H9 (cell line): Measurements from ENCODE around the gene KATNIP. TPM values are rescaled to one million over a fixed set of nuclear protein-coding genes. Genes with fewer than 3 reads are reported as not detected.

Experiments used
- DNase-seq: peaks from one replicate; pipeline ENCODE4 v3.0.0-alpha.2; 2017
- H2AFZ ChIP-seq: one replicate; pipeline ENCODE4 v1.6.1; 2013; ENCODE audit warnings: mild to moderate bottlenecking, low read length, control low read depth, moderate library complexity
- H2AK5ac ChIP-seq: 2 replicates; pipeline ENCODE4 v1.6.1; 2013; ENCODE audit warnings: low read length, control low read depth, mixed read lengths; ENCODE audit not compliant: insufficient read length
- H2BK120ac ChIP-seq: one replicate; pipeline ENCODE4 v1.6.1; 2013; ENCODE audit warnings: low read depth, mild to moderate bottlenecking, low read length, control low read depth, inconsistent platforms; ENCODE audit not compliant: poor library complexity, severe bottlenecking
- H2BK12ac ChIP-seq: 2 replicates; pipeline ENCODE4 v1.6.1; 2013; ENCODE audit warnings: low read length, control low read depth, mixed read lengths, low read depth; ENCODE audit not compliant: insufficient read length
- H2BK15ac ChIP-seq: 2 replicates; pipeline ENCODE4 v1.6.1; 2013; ENCODE audit warnings: low read depth, low read length, control low read depth
- H2BK20ac ChIP-seq: one replicate; pipeline ENCODE4 v1.6.1; 2013; ENCODE audit warnings: low read depth, mild to moderate bottlenecking, low read length, control low read depth, inconsistent platforms; ENCODE audit not compliant: poor library complexity, severe bottlenecking
- H2BK5ac ChIP-seq: 2 replicates; pipeline ENCODE4 v1.6.1; 2013; ENCODE audit warnings: low read length, control low read depth, mixed read lengths; ENCODE audit not compliant: insufficient read length
- H3K14ac ChIP-seq: 2 replicates; pipeline ENCODE4 v1.6.1; 2013; ENCODE audit warnings: low read length, control low read depth; ENCODE audit not compliant: insufficient read depth
- H3K18ac ChIP-seq: 2 replicates; pipeline ENCODE4 v1.6.1; 2013; ENCODE audit warnings: low read depth, mild to moderate bottlenecking, mixed read lengths, low read length, control low read depth; ENCODE audit not compliant: insufficient read length
- H3K23ac ChIP-seq: 2 replicates; pipeline ENCODE4 v1.6.1; 2013; ENCODE audit warnings: low read length, control low read depth, mixed read lengths, low read depth; ENCODE audit not compliant: insufficient read length
- H3K23me2 ChIP-seq: 2 replicates; pipeline ENCODE4 v1.6.1; 2013; ENCODE audit warnings: low read depth, mild to moderate bottlenecking, mixed read lengths, low read length, control low read depth; ENCODE audit not compliant: insufficient read length, poor library complexity, severe bottlenecking
- H3K27ac ChIP-seq: 2 replicates; pipeline ENCODE4 v1.5.1; 2013; ENCODE audit warnings: low read length, control low read depth, mixed read lengths, low read depth; ENCODE audit not compliant: insufficient read length
- H3K27me3 ChIP-seq: 2 replicates; pipeline ENCODE4 v1.6.1; 2013; ENCODE audit warnings: low read length, control low read depth, inconsistent platforms; ENCODE audit not compliant: insufficient read depth
- H3K4ac ChIP-seq: 2 replicates; pipeline ENCODE4 v1.6.1; 2013; ENCODE audit warnings: low read depth, mild to moderate bottlenecking, control low read depth, inconsistent platforms, low read length, moderate library complexity
- H3K4me1 ChIP-seq: 2 replicates; pipeline ENCODE4 v1.6.1; 2013; ENCODE audit warnings: low read length, control low read depth, inconsistent platforms; ENCODE audit not compliant: insufficient read depth
- H3K4me2 ChIP-seq: 2 replicates; pipeline ENCODE4 v1.6.1; 2013; ENCODE audit warnings: low read length, control low read depth, mixed read lengths; ENCODE audit not compliant: insufficient read length, insufficient read depth
- H3K56ac ChIP-seq: 2 replicates; pipeline ENCODE4 v1.6.1; 2013; ENCODE audit warnings: low read depth, mild to moderate bottlenecking, mixed read lengths, low read length, control low read depth; ENCODE audit not compliant: insufficient read length
- H3K79me1 ChIP-seq: 2 replicates; pipeline ENCODE4 v1.6.1; 2013; ENCODE audit warnings: low read depth, mild to moderate bottlenecking, moderate library complexity, low read length, control low read depth, inconsistent platforms; ENCODE audit not compliant: insufficient read depth, poor library complexity, severe bottlenecking
- H3K79me2 ChIP-seq: 2 replicates; pipeline ENCODE4 v1.6.1; 2013; ENCODE audit warnings: low read length, control low read depth, inconsistent platforms; ENCODE audit not compliant: insufficient read depth
- H3K9ac ChIP-seq: 2 replicates; pipeline ENCODE4 v1.6.1; 2013; ENCODE audit warnings: low read length, control low read depth, mixed read lengths; ENCODE audit not compliant: insufficient read length; ENCODE audit errors: extremely low read depth
- H3K9me3 ChIP-seq: one replicate; pipeline ENCODE4 v1.6.1; 2013; ENCODE audit warnings: low read depth, low read length, inconsistent platforms; ENCODE audit not compliant: control insufficient read depth
- H3T11ph ChIP-seq: one replicate; pipeline ENCODE4 v1.6.1; 2013; ENCODE audit warnings: mild to moderate bottlenecking, low read length, control low read depth, inconsistent platforms
- H4K20me1 ChIP-seq: one replicate; pipeline ENCODE4 v1.6.1; 2013; ENCODE audit not compliant: control insufficient read depth, insufficient read length, insufficient read depth
- H4K5ac ChIP-seq: 2 replicates; pipeline ENCODE4 v1.6.1; 2013; ENCODE audit warnings: low read depth, mild to moderate bottlenecking, mixed read lengths, low read length, control low read depth; ENCODE audit not compliant: insufficient read length
- H4K8ac ChIP-seq: replicated peaks from 2 replicates; pipeline ENCODE4 v1.6.1; 2013; ENCODE audit warnings: low read length, control low read depth, mixed read lengths, low read depth; ENCODE audit not compliant: insufficient read length
- H4K91ac ChIP-seq: 2 replicates; pipeline ENCODE4 v1.6.1; 2013; ENCODE audit warnings: low read depth, mild to moderate bottlenecking, moderate library complexity, mixed read lengths, low read length, control low read depth; ENCODE audit not compliant: insufficient read length
- H3K27ac Mint-ChIP-seq, 3 experiments: 2 replicates in 2 of 3; 3 replicates in 1 of 3; pipeline ENCODE4 v1.8.0; 2020 to 2021; ENCODE audit warnings: mixed read lengths in 3 of 3, mild to moderate bottlenecking in 1 of 3, moderate library complexity in 1 of 3
- H3K27me3 Mint-ChIP-seq: 2 replicates; pipeline ENCODE4 v1.8.0; 2021; ENCODE audit warnings: low read depth, mild to moderate bottlenecking, moderate library complexity, mixed read lengths
- H3K36me3 Mint-ChIP-seq, 3 experiments: 2 replicates in 2 of 3; 3 replicates in 1 of 3; pipeline ENCODE4 v1.8.0; 2020 to 2021; ENCODE audit warnings: low read depth in 3 of 3, mixed read lengths in 3 of 3; ENCODE audit not compliant: insufficient read depth in 1 of 3
- H3K4me1 Mint-ChIP-seq, 2 experiments: 2 replicates each; pipeline ENCODE4 v1.8.0; 2020; ENCODE audit warnings: mixed read lengths in 2 of 2
- H3K4me3 Mint-ChIP-seq, 2 experiments: 2 replicates in 1 of 2; 3 replicates in 1 of 2; pipeline ENCODE4 v1.8.0; 2020 to 2021; ENCODE audit warnings: mild to moderate bottlenecking in 2 of 2, mixed read lengths in 2 of 2, moderate library complexity in 1 of 2
- H3K9me3 Mint-ChIP-seq, 2 experiments: 2 replicates in 1 of 2; 3 replicates in 1 of 2; pipeline ENCODE4 v1.8.0; 2020; ENCODE audit warnings: mild to moderate bottlenecking in 2 of 2, mixed read lengths in 2 of 2, moderate library complexity in 1 of 2
- WGBS: extraction: QIAGEN DNeasy Blood & Tissue Kit; methylation state at CpG from one replicate; pipeline ENCODE4 v1.1.7; 2013; ENCODE audit warnings: missing lambda C conversion rate, low lambda C conversion rate, mixed read lengths; ENCODE audit not compliant: insufficient read length; ENCODE audit errors: extremely low coverage; 5-methylcytosine and 5-hydroxymethylcytosine counted together
- total RNA-seq: library from RNA; stranded (reverse); gene quantifications from 2 replicates; pipeline ENCODE4 v1.2.1, GENCODE V29; 2021
- TF ChIP-seq, protein P1 (sequence below): fragments of 200-600 bp; sonication (generic); conservative IDR thresholded peaks from 3 replicates; pipeline ENCODE4 v1.8.0; 2021; ENCODE audit warnings: antibody characterized with exemption, mild to moderate bottlenecking

Gene KATNIP
- total RNA-seq, 1 experiment from 2014 or later: 13.2 TPM

DNA sequence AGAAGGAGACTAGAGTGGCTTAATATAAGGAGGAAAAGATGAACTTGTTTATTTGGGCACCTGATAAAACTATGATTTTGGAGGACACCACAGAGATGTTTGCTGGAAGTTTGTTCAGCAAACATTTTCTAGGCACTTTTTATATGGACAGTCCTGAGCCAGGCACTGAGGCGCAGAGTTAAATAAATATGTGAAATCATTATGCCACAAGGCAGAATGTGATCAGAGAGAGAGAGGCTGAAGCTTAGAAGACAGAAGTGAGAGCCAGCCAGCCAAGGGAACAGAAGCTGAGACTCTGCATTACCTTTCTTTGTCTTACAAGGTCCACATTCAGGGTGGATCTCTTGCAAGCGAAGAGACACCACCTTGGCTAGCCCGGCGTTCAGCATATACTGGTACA is 21.6 kb upstream of the KATNIP start:
- Mint-ChIP-seq H3K4me3 (no peak overlapping the region), H3K27ac (no peak overlapping the region), H3K9me3 (no peaks in the 10 kb centered on the region; a peak in 1 of 5 replicates), H3K36me3 (peaks cover 37 to 96% (median 88%) of the 10 kb centered on the region in 3 experiments; a peak in 6 of 7 replicates), H3K4me1 (no peaks in the 10 kb centered on the region), H3K27me3 (no peaks in the 10 kb centered on the region; the same call in 1 of the 2 replicates)
- H2AK5ac ChIP-seq: no peak overlapping the region
- H3K4ac ChIP-seq: no peak overlapping the region
- H4K5ac ChIP-seq: no peak overlapping the region
- H3K9ac ChIP-seq: no peak overlapping the region
- H4K20me1 ChIP-seq: no peaks in the 10 kb centered on the region
- H3K4me2 ChIP-seq: no peak overlapping the region
- no peaks in the 10 kb centered on the region for H3K27me3 ChIP-seq
- no peak overlapping the region for H3K18ac ChIP-seq
- no peak overlapping the region for H4K8ac ChIP-seq
- no peak overlapping the region for H2BK120ac ChIP-seq
- no peak overlapping the region for H2BK15ac ChIP-seq
- DNase-seq: no peak
- no peak overlapping the region for H3T11ph ChIP-seq
- H3K79me1 ChIP-seq: no peaks in the 10 kb centered on the region
- H3K14ac ChIP-seq: no peak overlapping the region
- no peaks in the 10 kb centered on the region for H3K79me2 ChIP-seq
- H2BK20ac ChIP-seq: no peak overlapping the region
- no peak overlapping the region for H2BK12ac ChIP-seq
- H3K9me3 ChIP-seq: no peaks in the 10 kb centered on the region
- WGBS: no CpG with 5 or more reads among the region's 4 CpGs
- no peak overlapping the region for H3K56ac ChIP-seq
- H3K27ac ChIP-seq: no peak overlapping the region
- H3K4me1 ChIP-seq: no peaks in the 10 kb centered on the region
- no peaks in the 10 kb centered on the region for H3K23me2 ChIP-seq
- no peak overlapping the region for H2AFZ ChIP-seq
- no peak overlapping the region for H2BK5ac ChIP-seq
- TF ChIP-seq, protein P1, sequence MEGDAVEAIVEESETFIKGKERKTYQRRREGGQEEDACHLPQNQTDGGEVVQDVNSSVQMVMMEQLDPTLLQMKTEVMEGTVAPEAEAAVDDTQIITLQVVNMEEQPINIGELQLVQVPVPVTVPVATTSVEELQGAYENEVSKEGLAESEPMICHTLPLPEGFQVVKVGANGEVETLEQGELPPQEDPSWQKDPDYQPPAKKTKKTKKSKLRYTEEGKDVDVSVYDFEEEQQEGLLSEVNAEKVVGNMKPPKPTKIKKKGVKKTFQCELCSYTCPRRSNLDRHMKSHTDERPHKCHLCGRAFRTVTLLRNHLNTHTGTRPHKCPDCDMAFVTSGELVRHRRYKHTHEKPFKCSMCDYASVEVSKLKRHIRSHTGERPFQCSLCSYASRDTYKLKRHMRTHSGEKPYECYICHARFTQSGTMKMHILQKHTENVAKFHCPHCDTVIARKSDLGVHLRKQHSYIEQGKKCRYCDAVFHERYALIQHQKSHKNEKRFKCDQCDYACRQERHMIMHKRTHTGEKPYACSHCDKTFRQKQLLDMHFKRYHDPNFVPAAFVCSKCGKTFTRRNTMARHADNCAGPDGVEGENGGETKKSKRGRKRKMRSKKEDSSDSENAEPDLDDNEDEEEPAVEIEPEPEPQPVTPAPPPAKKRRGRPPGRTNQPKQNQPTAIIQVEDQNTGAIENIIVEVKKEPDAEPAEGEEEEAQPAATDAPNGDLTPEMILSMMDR: no peak
- H4K91ac ChIP-seq: no peak overlapping the region
- H3K23ac ChIP-seq: no peak overlapping the region
